ENCODE data around the gene ODF2L.

DNA sequence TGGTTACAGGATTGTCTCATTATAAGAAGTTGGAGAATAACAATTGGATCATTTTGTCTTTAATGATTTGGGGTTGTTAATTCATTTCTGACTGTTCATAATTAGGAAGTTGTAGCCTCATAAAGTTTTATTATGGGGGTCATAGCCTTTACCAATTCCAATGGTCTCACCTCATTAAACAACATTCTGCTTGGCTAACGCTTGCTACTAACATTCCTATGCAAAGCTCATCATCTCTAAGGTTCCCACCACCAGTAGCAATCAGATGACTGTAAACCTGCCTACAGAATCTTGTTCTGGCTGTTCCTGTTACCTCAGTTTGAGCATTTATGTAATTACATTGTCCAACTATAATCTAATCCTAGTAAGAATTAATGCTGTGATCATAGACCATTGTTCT is 60.2 kb downstream of the ODF2L start:
- TF ChIP-seq, protein P1, sequence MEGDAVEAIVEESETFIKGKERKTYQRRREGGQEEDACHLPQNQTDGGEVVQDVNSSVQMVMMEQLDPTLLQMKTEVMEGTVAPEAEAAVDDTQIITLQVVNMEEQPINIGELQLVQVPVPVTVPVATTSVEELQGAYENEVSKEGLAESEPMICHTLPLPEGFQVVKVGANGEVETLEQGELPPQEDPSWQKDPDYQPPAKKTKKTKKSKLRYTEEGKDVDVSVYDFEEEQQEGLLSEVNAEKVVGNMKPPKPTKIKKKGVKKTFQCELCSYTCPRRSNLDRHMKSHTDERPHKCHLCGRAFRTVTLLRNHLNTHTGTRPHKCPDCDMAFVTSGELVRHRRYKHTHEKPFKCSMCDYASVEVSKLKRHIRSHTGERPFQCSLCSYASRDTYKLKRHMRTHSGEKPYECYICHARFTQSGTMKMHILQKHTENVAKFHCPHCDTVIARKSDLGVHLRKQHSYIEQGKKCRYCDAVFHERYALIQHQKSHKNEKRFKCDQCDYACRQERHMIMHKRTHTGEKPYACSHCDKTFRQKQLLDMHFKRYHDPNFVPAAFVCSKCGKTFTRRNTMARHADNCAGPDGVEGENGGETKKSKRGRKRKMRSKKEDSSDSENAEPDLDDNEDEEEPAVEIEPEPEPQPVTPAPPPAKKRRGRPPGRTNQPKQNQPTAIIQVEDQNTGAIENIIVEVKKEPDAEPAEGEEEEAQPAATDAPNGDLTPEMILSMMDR (IDR thresholded peaks at IDR 0.05) = no peak
- TF ChIP-seq POLR2A (IDR thresholded peaks at IDR 0.05) = no peak

Data from lower leg skin (tissue), 3 donors.